Neural cell (in vitro differentiated cells): ENCODE results near the gene DDX1. TPM values are rescaled to one million over a fixed set of nuclear protein-coding genes. Genes with fewer than 3 reads are reported as not detected.

Experiments
- H2AFZ ChIP-seq: fragments of 200-600, 300-800 bp; sonication (generic), shearing (Covaris generic); 2 replicates; pipeline ENCODE4 v1.6.0; 2014; ENCODE audit warnings: low read depth, mild to moderate bottlenecking, antibody characterized with exemption, low read length, moderate library complexity
- H3F3A ChIP-seq: fragments of 200-600 bp; shearing (Covaris generic); 2 replicates; pipeline ENCODE4 v1.6.1; 2016; ENCODE audit warnings: mild to moderate bottlenecking, moderate library complexity, mixed read lengths, antibody characterized with exemption, low read length; ENCODE audit not compliant: insufficient read depth, poor library complexity, severe bottlenecking
- H3K27ac ChIP-seq: fragments of 200-600, 300-800 bp; sonication (generic), shearing (Covaris generic); 2 replicates; pipeline ENCODE4 v1.5.1; 2014; ENCODE audit warnings: mild to moderate bottlenecking, low read length, moderate library complexity
- H3K27me3 ChIP-seq: fragments of 300-800, 200-600 bp; sonication (generic), shearing (Covaris generic); 2 replicates; pipeline ENCODE4 v1.6.0; 2014; ENCODE audit warnings: mild to moderate bottlenecking, low read depth, low read length, moderate library complexity; ENCODE audit not compliant: insufficient read depth
- H3K36me3 ChIP-seq: fragments of 300-800, 200-600 bp; sonication (generic), shearing (Covaris generic); 2 replicates; pipeline ENCODE4 v1.5.1; 2014; ENCODE audit warnings: mild to moderate bottlenecking, antibody characterized with exemption, low read length, moderate library complexity; ENCODE audit not compliant: insufficient read depth
- H3K4me2 ChIP-seq: fragments of 300-800, 200-600 bp; sonication (generic), shearing (Covaris generic); 2 replicates; pipeline ENCODE4 v1.6.0; 2014; ENCODE audit warnings: mild to moderate bottlenecking, low read length
- H3K4me3 ChIP-seq: fragments of 300-800, 200-600 bp; sonication (generic), shearing (Covaris generic); 2 replicates; pipeline ENCODE4 v1.5.1; 2014; ENCODE audit warnings: mild to moderate bottlenecking, low read length, moderate library complexity
- H3K79me2 ChIP-seq: fragments of 200-600 bp; shearing (Covaris generic); replicated peaks from 2 replicates; pipeline ENCODE4 v1.6.0; 2014; ENCODE audit warnings: mild to moderate bottlenecking, low read length, moderate library complexity; ENCODE audit not compliant: insufficient read depth
- H3K9ac ChIP-seq: fragments of 300-800, 200-600 bp; sonication (generic), shearing (Covaris generic); 2 replicates; pipeline ENCODE4 v1.6.1; 2016; ENCODE audit warnings: mild to moderate bottlenecking, low read length, mixed read lengths
- H3K9me2 ChIP-seq: fragments of 200-600 bp; shearing (Covaris generic); 2 replicates; pipeline ENCODE4 v1.6.1; 2016; ENCODE audit warnings: mild to moderate bottlenecking, low read length, mixed read lengths; ENCODE audit not compliant: insufficient read depth
- H3K9me3 ChIP-seq: fragments of 200-600, 300-800 bp; sonication (generic), shearing (Covaris generic); 2 replicates; pipeline ENCODE4 v1.6.1; 2016; ENCODE audit warnings: mild to moderate bottlenecking, mixed run types, low read length, moderate library complexity, mixed read lengths
- H4K20me1 ChIP-seq: fragments of 200-600 bp; shearing (Covaris generic); 2 replicates; pipeline ENCODE4 v1.6.1; 2016; ENCODE audit warnings: mild to moderate bottlenecking, mixed run types; ENCODE audit not compliant: insufficient read depth
- EP300 ChIP-seq: fragments of 450-650 bp; conservative IDR thresholded peaks from 2 replicates; pipeline ENCODE4 v1.6.1; 2014; ENCODE audit warnings: antibody characterized with exemption, mild to moderate bottlenecking, moderate library complexity; ENCODE audit not compliant: poor library complexity, severe bottlenecking
- EZH2 ChIP-seq: fragments of 200-600, 300-800 bp; shearing (Covaris generic), sonication (generic); IDR thresholded peaks from 2 replicates; pipeline ENCODE4 v1.6.1; 2014; ENCODE audit warnings: antibody characterized with exemption, low read length, borderline replicate concordance, mild to moderate bottlenecking; ENCODE audit not compliant: insufficient read depth, poor library complexity, severe bottlenecking
- MXI1 ChIP-seq: fragments of 450-650 bp; conservative IDR thresholded peaks from 2 replicates; pipeline ENCODE4 v1.6.1; 2014; ENCODE audit warnings: antibody characterized with exemption, mild to moderate bottlenecking; ENCODE audit not compliant: poor library complexity, severe bottlenecking
- POLR2AphosphoS5 ChIP-seq: IDR thresholded peaks from 2 replicates; pipeline ENCODE4 v1.6.1; 2012
- RAD21 ChIP-seq: fragments of 450-650 bp; conservative IDR thresholded peaks from 2 replicates; pipeline ENCODE4 v1.6.1; 2014; ENCODE audit warnings: antibody characterized with exemption, mild to moderate bottlenecking, moderate library complexity
- SMC3 ChIP-seq: fragments of 450-650 bp; conservative IDR thresholded peaks from 2 replicates; pipeline ENCODE4 v1.6.1; 2014; ENCODE audit warnings: antibody characterized with exemption, mild to moderate bottlenecking, moderate library complexity; ENCODE audit not compliant: poor library complexity
- TAF1 ChIP-seq: IDR thresholded peaks from 2 replicates; pipeline ENCODE4 v1.6.1; 2012; ENCODE audit warnings: low read depth
- polyA plus RNA-seq: library from polyadenylated mRNA; depleted of rRNA; stranded (reverse); fragments of >200 nt; gene quantifications from 2 replicates; pipeline ENCODE4 v1.2.3, GENCODE V29; 2014
- TF ChIP-seq, protein P1 (sequence below): fragments of 450-650 bp; IDR thresholded peaks from 2 replicates; pipeline ENCODE4 v1.5.1; 2014; ENCODE audit warnings: antibody characterized with exemption, mild to moderate bottlenecking, moderate library complexity; ENCODE audit not compliant: poor library complexity, severe bottlenecking
- TF ChIP-seq, protein P2 (sequence below): IDR thresholded peaks from 2 replicates; pipeline ENCODE4 v1.6.1; 2012; ENCODE audit warnings: borderline replicate concordance

The DDX1 gene
- polyA plus RNA-seq, 1 donor from 2014 or later: 159 TPM

DNA sequence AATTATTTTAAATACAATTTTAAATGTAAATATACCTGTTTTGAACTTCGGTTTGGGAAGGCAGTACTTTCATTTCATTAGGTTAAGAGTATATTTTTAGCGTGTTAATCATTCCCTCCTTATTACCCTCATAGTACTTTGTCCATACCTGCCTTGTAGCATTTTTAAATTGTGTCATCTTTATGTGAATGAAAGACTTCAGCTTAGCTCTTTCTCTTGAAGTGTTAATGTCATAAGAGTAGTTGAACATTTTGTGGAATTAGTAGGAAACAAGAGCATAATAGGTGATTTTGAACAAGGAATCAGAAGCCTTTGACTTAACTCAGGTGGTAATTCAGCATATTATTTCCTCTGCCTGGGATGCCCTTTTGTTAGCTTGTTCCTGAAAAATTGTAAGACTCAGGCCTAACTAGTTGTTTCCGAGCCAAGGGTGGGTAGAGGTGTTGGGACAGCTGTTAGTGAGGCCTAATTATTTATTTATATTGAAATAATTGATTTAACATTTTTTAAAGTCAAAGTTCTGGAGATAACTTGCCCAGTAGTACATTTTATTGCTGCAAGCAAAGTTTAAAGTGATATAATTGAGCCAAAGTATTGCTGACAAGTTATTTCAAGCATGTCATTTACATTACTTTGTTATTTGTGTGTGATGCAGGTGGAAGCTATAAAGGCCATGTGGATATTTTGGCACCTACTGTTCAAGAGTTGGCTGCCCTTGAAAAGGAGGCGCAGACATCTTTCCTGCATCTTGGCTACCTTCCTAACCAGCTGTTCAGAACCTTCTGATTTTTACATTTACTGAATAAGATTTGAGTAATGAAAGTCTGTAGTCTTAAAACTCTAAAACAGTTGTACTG lies 38.7 kb downstream of the DDX1 start:
- no peaks in the 10 kb centered on the region for H3K9me3 ChIP-seq
- H3K36me3 ChIP-seq: peaks cover 11% of the 10 kb centered on the region
- H3K9ac ChIP-seq: no peak overlapping the region
- no peak overlapping the region for H2AFZ ChIP-seq
- TF ChIP-seq, protein P1, sequence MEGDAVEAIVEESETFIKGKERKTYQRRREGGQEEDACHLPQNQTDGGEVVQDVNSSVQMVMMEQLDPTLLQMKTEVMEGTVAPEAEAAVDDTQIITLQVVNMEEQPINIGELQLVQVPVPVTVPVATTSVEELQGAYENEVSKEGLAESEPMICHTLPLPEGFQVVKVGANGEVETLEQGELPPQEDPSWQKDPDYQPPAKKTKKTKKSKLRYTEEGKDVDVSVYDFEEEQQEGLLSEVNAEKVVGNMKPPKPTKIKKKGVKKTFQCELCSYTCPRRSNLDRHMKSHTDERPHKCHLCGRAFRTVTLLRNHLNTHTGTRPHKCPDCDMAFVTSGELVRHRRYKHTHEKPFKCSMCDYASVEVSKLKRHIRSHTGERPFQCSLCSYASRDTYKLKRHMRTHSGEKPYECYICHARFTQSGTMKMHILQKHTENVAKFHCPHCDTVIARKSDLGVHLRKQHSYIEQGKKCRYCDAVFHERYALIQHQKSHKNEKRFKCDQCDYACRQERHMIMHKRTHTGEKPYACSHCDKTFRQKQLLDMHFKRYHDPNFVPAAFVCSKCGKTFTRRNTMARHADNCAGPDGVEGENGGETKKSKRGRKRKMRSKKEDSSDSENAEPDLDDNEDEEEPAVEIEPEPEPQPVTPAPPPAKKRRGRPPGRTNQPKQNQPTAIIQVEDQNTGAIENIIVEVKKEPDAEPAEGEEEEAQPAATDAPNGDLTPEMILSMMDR: no peak
- H3K9me2 ChIP-seq: no peaks in the 10 kb centered on the region
- no peaks in the 10 kb centered on the region for H3F3A ChIP-seq
- no peaks in the 10 kb centered on the region for H3K27me3 ChIP-seq
- H3K27ac ChIP-seq: no peak overlapping the region
- H3K79me2 ChIP-seq: no peaks in the 10 kb centered on the region
- H3K4me3 ChIP-seq: no peak overlapping the region
- no peak overlapping the region for H3K4me2 ChIP-seq
- no peaks in the 10 kb centered on the region for H4K20me1 ChIP-seq

DNA sequence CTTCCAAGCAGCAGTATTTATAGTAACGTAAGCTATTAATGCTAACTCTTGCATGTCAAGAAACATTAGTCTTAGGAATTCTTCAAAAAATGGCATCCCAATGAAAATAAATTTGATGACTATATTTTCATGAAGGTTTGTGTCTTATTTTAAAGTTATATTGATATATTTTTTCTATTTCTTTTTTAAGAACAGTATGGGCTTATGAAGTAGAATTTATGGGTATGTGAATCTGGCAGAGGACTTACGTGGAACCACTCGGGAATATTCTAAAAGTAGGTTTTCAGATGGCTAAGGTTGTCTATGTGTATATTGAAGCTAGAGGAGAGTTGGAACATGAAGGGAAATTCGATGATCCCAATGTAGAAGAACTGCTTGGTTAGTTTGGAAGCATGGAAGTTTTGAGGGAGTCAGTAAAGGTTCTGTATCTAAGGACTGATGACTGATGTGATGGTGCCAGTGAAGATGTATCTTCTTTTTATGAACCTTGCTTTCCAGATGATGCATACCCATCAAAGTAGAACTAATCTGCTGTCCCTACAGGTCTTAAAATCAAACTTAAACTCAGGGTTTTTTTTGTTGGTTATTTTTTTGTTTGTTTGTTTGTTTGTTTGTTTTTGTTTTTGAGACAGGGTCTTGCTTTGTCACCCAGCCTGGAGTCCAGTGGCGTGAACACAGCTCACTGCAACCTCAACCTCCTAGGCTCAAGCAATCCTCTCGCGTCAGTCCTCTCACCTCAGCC lies 39.5 kb downstream of the DDX1 start:
- TF ChIP-seq SMC3: no peak
- TF ChIP-seq TAF1: no peak
- TF ChIP-seq EP300: no peak
- TF ChIP-seq POLR2AphosphoS5: no peak
- no peak for TF ChIP-seq MXI1
- TF ChIP-seq, protein P1: no peak
- TF ChIP-seq, protein P2, sequence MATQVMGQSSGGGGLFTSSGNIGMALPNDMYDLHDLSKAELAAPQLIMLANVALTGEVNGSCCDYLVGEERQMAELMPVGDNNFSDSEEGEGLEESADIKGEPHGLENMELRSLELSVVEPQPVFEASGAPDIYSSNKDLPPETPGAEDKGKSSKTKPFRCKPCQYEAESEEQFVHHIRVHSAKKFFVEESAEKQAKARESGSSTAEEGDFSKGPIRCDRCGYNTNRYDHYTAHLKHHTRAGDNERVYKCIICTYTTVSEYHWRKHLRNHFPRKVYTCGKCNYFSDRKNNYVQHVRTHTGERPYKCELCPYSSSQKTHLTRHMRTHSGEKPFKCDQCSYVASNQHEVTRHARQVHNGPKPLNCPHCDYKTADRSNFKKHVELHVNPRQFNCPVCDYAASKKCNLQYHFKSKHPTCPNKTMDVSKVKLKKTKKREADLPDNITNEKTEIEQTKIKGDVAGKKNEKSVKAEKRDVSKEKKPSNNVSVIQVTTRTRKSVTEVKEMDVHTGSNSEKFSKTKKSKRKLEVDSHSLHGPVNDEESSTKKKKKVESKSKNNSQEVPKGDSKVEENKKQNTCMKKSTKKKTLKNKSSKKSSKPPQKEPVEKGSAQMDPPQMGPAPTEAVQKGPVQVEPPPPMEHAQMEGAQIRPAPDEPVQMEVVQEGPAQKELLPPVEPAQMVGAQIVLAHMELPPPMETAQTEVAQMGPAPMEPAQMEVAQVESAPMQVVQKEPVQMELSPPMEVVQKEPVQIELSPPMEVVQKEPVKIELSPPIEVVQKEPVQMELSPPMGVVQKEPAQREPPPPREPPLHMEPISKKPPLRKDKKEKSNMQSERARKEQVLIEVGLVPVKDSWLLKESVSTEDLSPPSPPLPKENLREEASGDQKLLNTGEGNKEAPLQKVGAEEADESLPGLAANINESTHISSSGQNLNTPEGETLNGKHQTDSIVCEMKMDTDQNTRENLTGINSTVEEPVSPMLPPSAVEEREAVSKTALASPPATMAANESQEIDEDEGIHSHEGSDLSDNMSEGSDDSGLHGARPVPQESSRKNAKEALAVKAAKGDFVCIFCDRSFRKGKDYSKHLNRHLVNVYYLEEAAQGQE: no peak
- no peak for TF ChIP-seq EZH2
- TF ChIP-seq RAD21: no peak
- Histone ChIP-seq H2AFZ (no peak overlapping the region), H3K27me3 (no peaks in the 10 kb centered on the region), H3K36me3 (peaks cover 10% of the 10 kb centered on the region), H3F3A (no peaks in the 10 kb centered on the region), H3K79me2 (no peaks in the 10 kb centered on the region), H3K9me3 (no peaks in the 10 kb centered on the region), H3K27ac (no peak overlapping the region), H3K9me2 (no peaks in the 10 kb centered on the region), H3K4me2 (no peak overlapping the region), H4K20me1 (no peaks in the 10 kb centered on the region), H3K4me3 (no peak overlapping the region), H3K9ac (no peak overlapping the region)
